Activated CD4-positive, alpha-beta T cell treated with anti-CD3 and anti-CD28 coated beads, Interleukin-2, amount 50 U/mL, for 16 hours (primary cell): ENCODE results near the gene FGF8.

Experiments
- DNase-seq: peaks from one replicate; pipeline ENCODE4 v3.0.0-alpha.2; 2020

Gene FGF8

GRCh38 chr10:101768791-101769170 is 7.1 kb downstream of the FGF8 start:
- DNase-seq, result no peak

- DNase-seq, result no peak
These were observed 7.7 kb downstream of the FGF8 start for GRCh38 chr10:101767966-101768790.

GRCh38 chr10:101767600-101767945 is 8.3 kb downstream of the FGF8 start:
- DNase-seq, result no peak

- DNase-seq, result no peak
These were observed 8.9 kb downstream of the FGF8 start for GRCh38 chr10:101766753-101767599.

- no peak for DNase-seq
These were observed 9.6 kb downstream of the FGF8 start for GRCh38 chr10:101766306-101766705.

- no peak for DNase-seq
These were observed 12.6 kb downstream of the FGF8 start for GRCh38 chr10:101763141-101763846.

GRCh38 chr10:101762736-101763135 is 13.2 kb downstream of the FGF8 start:
- no peak for DNase-seq

GRCh38 chr10:101761226-101761625 is 14.7 kb downstream of the FGF8 start:
- DNase-seq, result no peak

GRCh38 chr10:101760510-101760909 is 15.4 kb downstream of the FGF8 start:
- DNase-seq, result no peak

- DNase-seq, result no peak
These were observed 16.3 kb downstream of the FGF8 start for GRCh38 chr10:101759309-101760247.

- no peak for DNase-seq
These were observed 17.1 kb downstream of the FGF8 start for GRCh38 chr10:101758858-101759257.

GRCh38 chr10:101752241-101752640 is 23.7 kb downstream of the FGF8 start:
- DNase-seq, result no peak

- no peak for DNase-seq
These were observed 26.6 kb downstream of the FGF8 start for GRCh38 chr10:101749047-101750016.

GRCh38 chr10:101748496-101748895 is 27.4 kb downstream of the FGF8 start:
- no peak for DNase-seq

- DNase-seq, result no peak
These were observed 30.7 kb downstream of the FGF8 start for GRCh38 chr10:101745074-101745696.

- no peak for DNase-seq
These were observed 31.6 kb downstream of the FGF8 start for GRCh38 chr10:101744267-101744666.

GRCh38 chr10:101741938-101742337 is 34.0 kb downstream of the FGF8 start:
- DNase-seq, result no peak

GRCh38 chr10:101736666-101737065 is 39.2 kb downstream of the FGF8 start:
- no peak for DNase-seq

- no peak for DNase-seq
These were observed 43.8 kb downstream of the FGF8 start for GRCh38 chr10:101732096-101732495.

- DNase-seq, result no peak
These were observed 49.9 kb downstream of the FGF8 start for GRCh38 chr10:101726115-101726387.
